CD14-positive monocyte (primary cell): ENCODE results near the gene PRXL2B. TPM values are rescaled to one million over a fixed set of nuclear protein-coding genes. Genes with fewer than 3 reads are reported as not detected.

Experiments
- DNase-seq, 3 donors: peaks; one replicate each; pipeline ENCODE4 v3.0.0-alpha.2; 2011 to 2022
- H2AFZ ChIP-seq: 2 replicates; pipeline ENCODE4 v1.6.0; 2012; ENCODE audit warnings: mild to moderate bottlenecking, low read depth, low read length, inconsistent platforms; ENCODE audit not compliant: insufficient read depth, poor library complexity, severe bottlenecking
- H3K27ac ChIP-seq, 2 donors: 1 replicate in 1 of 2; 2 replicates in 1 of 2; pipeline ENCODE4 v1.5.1; 2012 to 2013; ENCODE audit warnings: low read length in 2 of 2, control low read depth in 1 of 2, inconsistent platforms in 1 of 2, low read depth in 1 of 2, mild to moderate bottlenecking in 1 of 2
- H3K27me3 ChIP-seq, 2 donors: one replicate each; pipeline versions ENCODE4 v1.6.0 to v1.6.1; 2011 to 2013; ENCODE audit warnings: low read length in 2 of 2; ENCODE audit not compliant: control insufficient read depth in 2 of 2, insufficient read depth in 2 of 2
- H3K36me3 ChIP-seq, 2 donors: replicated peaks in 1 of 2; 1 replicate in 1 of 2; 2 replicates in 1 of 2; pipeline versions ENCODE4 v1.5.1 to v1.6.1; 2012 to 2013; ENCODE audit warnings: low read length in 2 of 2, control low read depth in 1 of 2, inconsistent platforms in 1 of 2, mild to moderate bottlenecking in 1 of 2; ENCODE audit not compliant: insufficient read depth in 2 of 2, control insufficient read depth in 1 of 2
- H3K4me1 ChIP-seq, 2 donors: 1 replicate in 1 of 2; 2 replicates in 1 of 2; pipeline versions ENCODE4 v1.5.1 to v1.6.1; 2012 to 2013; ENCODE audit warnings: low read length in 2 of 2, control low read depth in 1 of 2, inconsistent platforms in 1 of 2, mild to moderate bottlenecking in 1 of 2, moderate library complexity in 1 of 2; ENCODE audit not compliant: insufficient read depth in 2 of 2, control insufficient read depth in 1 of 2
- H3K4me2 ChIP-seq: replicated peaks from 2 replicates; pipeline ENCODE3; 2012; ENCODE audit warnings: low read length, moderate library complexity, mild to moderate bottlenecking; ENCODE audit not compliant: poor library complexity, severe bottlenecking; ENCODE audit errors: extremely low read depth
- H3K4me3 ChIP-seq, 3 experiments: fragments of 200-600 bp in 1 of 3; sonication (generic) in 1 of 3; replicated peaks in 1 of 3; 1 replicate in 2 of 3; 2 replicates in 1 of 3; pipeline ENCODE4 v1.5.1; 2011 to 2013; ENCODE audit warnings: low read length in 3 of 3, mild to moderate bottlenecking in 3 of 3, control low read depth in 2 of 3, low read depth in 2 of 3, inconsistent platforms in 1 of 3, moderate library complexity in 1 of 3
- H3K79me2 ChIP-seq: 2 replicates; pipeline ENCODE4 v1.6.0; 2012; ENCODE audit warnings: mild to moderate bottlenecking, control low read depth, inconsistent platforms, low read length, moderate library complexity; ENCODE audit not compliant: insufficient read depth
- H3K9ac ChIP-seq: 2 replicates; pipeline ENCODE4 v1.6.0; 2017; ENCODE audit warnings: low read length, mild to moderate bottlenecking; ENCODE audit not compliant: insufficient read depth, poor library complexity, severe bottlenecking
- H3K9me3 ChIP-seq, 2 donors: replicated peaks in 1 of 2; 1 replicate in 1 of 2; 2 replicates in 1 of 2; pipeline versions ENCODE4 v1.5.1 to v1.6.1; 2012 to 2013; ENCODE audit warnings: low read length in 2 of 2, control low read depth in 1 of 2; ENCODE audit not compliant: control insufficient read depth in 1 of 2, insufficient read depth in 1 of 2
- H4K20me1 ChIP-seq: 2 replicates; pipeline ENCODE4 v1.6.0; 2012; ENCODE audit warnings: mild to moderate bottlenecking, low read length, control low read depth, moderate library complexity; ENCODE audit not compliant: insufficient read depth
- H3K27ac Mint-ChIP-seq, 7 donors: one replicate each; pipeline ENCODE4 v1.8.0; 2020; ENCODE audit warnings: mild to moderate bottlenecking in 7 of 7, mixed read lengths in 7 of 7, moderate library complexity in 6 of 7, inconsistent platforms in 2 of 7
- H3K27me3 Mint-ChIP-seq, 3 donors: one replicate each; pipeline ENCODE4 v1.8.0; 2021 to 2022; ENCODE audit warnings: low read depth in 3 of 3, mild to moderate bottlenecking in 3 of 3, mixed read lengths in 3 of 3, moderate library complexity in 3 of 3, inconsistent platforms in 1 of 3
- H3K36me3 Mint-ChIP-seq, 2 donors: one replicate each; pipeline ENCODE4 v1.8.0; 2020; ENCODE audit warnings: mixed read lengths in 2 of 2, inconsistent platforms in 1 of 2, mild to moderate bottlenecking in 1 of 2
- H3K4me1 Mint-ChIP-seq: one replicate; pipeline ENCODE4 v1.8.0; 2020; ENCODE audit warnings: mild to moderate bottlenecking, mixed read lengths
- H3K4me3 Mint-ChIP-seq, 2 donors: one replicate each; pipeline ENCODE4 v1.8.0; 2020; ENCODE audit warnings: mild to moderate bottlenecking in 2 of 2, mixed read lengths in 2 of 2, moderate library complexity in 1 of 2
- H3K9me3 Mint-ChIP-seq, 7 donors: one replicate each; pipeline ENCODE4 v1.8.0; 2020 to 2022; ENCODE audit warnings: mixed read lengths in 7 of 7, mild to moderate bottlenecking in 6 of 7, moderate library complexity in 6 of 7, inconsistent platforms in 2 of 7
- CTCF ChIP-seq: fragments of 200-600 bp; IDR thresholded peaks from one replicate; pipeline ENCODE4 v1.8.0; 2022; ENCODE audit warnings: antibody characterized with exemption, mild to moderate bottlenecking
- WGBS: methylation state at CpG from one replicate; pipeline ENCODE4 v1.1.5; 2013; ENCODE audit warnings: missing lambda C conversion rate; ENCODE audit not compliant: insufficient coverage; 5-methylcytosine and 5-hydroxymethylcytosine counted together
- intact Hi-C, 2 donors: fragments of 100-400 bp; cut with micrococcal nuclease; formaldehyde crosslinking; loops; one replicate each; pipeline versions ENCODE4 v1.15.0 to v1.15.1; 2023
- polyA plus RNA-seq, 3 donors: library from polyadenylated mRNA; depleted of rRNA in 1 of 3; unstranded in 2 of 3; stranded (reverse) in 1 of 3; fragments of 300-500 nt in 2 of 3; fragments of >200 nt in 1 of 3; fragmentation: Illumina TruSeq in 2 of 3; gene quantifications; 1 replicate in 2 of 3; 2 replicates in 1 of 3; pipeline ENCODE4 v1.2.3, GENCODE V29; 2012 to 2021

Gene PRXL2B
- polyA plus RNA-seq, 3 donors, result 3.6 to 8.8 (median 6.0) TPM

- Histone ChIP-seq H4K20me1 (no peaks in the 10 kb centered on the region), H2AFZ (no peak overlapping the region), H3K27ac (no peak overlapping the region), H3K79me2 (no peaks in the 10 kb centered on the region), H3K9me3 (peaks cover 16 to 33% of the 10 kb centered on the region in 2 donors), H3K27me3 (no peaks in the 10 kb centered on the region), H3K4me1 (no peaks in the 10 kb centered on the region), H3K9ac (no peak overlapping the region), H3K4me2 (no peak overlapping the region), H3K4me3 (no peak overlapping the region), H3K36me3 (no peaks in the 10 kb centered on the region)
- H3K27ac Mint-ChIP-seq, result peak overlapping the region in 1 of 7 donors; percentile 3
- H3K36me3 Mint-ChIP-seq, result no peaks in the 10 kb centered on the region
- DNase-seq, result no peak
- intact Hi-C loops, result no loop called here
- no peak overlapping the region for H3K4me3 Mint-ChIP-seq
- no peaks in the 10 kb centered on the region for H3K4me1 Mint-ChIP-seq
- TF ChIP-seq CTCF, result no peak
- WGBS, result 88% methylated on average over 9 of the region's 10 CpGs
- peaks cover 8 to 37% (median 15%) of the 10 kb centered on the region in 3 donors for H3K27me3 Mint-ChIP-seq
- H3K9me3 Mint-ChIP-seq, result peaks cover 19 to 28% (median 24%) of the 10 kb centered on the region in 7 donors
These were observed 48.9 kb downstream of the PRXL2B start for GRCh38 chr1:2635361-2636010.

- Mint-ChIP-seq H3K4me1 (no peaks in the 10 kb centered on the region), H3K4me3 (no peak overlapping the region), H3K9me3 (peaks cover 15 to 24% (median 19%) of the 10 kb centered on the region in 7 donors), H3K27ac (no peak overlapping the region), H3K27me3 (peaks cover 5 to 32% (median 12%) of the 10 kb centered on the region in 3 donors), H3K36me3 (no peaks in the 10 kb centered on the region)
- Histone ChIP-seq H4K20me1 (no peaks in the 10 kb centered on the region), H3K36me3 (no peaks in the 10 kb centered on the region), H3K27ac (no peak overlapping the region), H3K27me3 (no peaks in the 10 kb centered on the region), H2AFZ (no peak overlapping the region), H3K9me3 (peaks cover 11 to 26% of the 10 kb centered on the region in 2 donors), H3K79me2 (no peaks in the 10 kb centered on the region), H3K4me1 (peaks cover under 1 to 4% of the 10 kb centered on the region in 2 donors), H3K4me3 (no peak overlapping the region), H3K4me2 (no peak overlapping the region), H3K9ac (no peak overlapping the region)
- no peak for TF ChIP-seq CTCF
- no peak for DNase-seq
- intact Hi-C loops, result no loop called here
- WGBS, result 87% methylated on average over 7 of the region's 7 CpGs
These were observed 50.2 kb downstream of the PRXL2B start for GRCh38 chr1:2636733-2637132.
